ENCODE data around the gene VPS36. TPM values are rescaled to one million over a fixed set of nuclear protein-coding genes. Genes with fewer than 3 reads are reported as not detected.
A peak's percentile ranks its signal among the peaks of the same experiment; 100 is the strongest.

The VPS36 gene
- total RNA-seq, 1 experiment from 2014 or later: 19.2 TPM

DNA sequence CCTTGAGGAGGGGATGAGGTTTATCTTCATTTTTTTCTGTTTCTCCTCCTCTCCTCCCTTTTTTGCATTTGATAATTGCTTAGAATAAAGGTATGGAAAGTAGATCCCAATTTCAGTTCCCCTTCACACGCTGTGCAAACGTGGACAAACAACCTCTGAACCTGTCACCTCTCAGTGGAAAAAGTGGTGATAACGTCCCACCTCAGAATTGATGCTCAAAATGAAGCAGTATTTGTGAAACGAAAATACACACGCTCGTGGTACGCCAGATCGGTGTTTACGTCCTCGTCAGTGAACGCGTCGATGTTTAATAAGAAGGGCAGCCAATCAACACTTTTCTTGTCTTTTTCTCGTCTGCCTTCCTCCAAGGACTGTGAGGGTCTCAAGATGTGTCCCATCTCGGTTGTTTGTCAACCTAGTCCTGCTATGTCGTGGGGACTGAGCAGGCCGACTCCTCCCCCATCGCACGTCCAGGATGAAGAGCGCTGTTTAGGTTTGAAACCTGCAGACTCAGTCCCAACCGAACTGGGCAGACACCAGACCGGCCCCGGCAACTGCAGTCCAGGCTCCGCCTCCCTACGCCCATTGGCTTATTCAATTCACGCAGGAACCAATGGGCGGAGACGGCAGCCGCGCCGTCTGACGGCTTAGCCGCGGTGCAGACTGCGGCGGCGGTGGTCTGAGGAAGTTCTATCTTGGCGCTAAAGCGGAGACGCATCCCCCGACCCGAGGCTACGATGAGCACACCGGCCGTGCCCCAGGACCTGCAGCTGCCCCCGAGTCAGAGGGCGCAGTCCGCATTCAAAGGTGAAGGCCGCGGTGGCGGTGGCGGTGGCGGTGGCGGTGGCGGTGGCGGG, 4.6 kb upstream of the VPS36 start, which contains the start of gene CKAP2:
TSS of gene CKAP2 (plus strand) at position 659 of the 857 bp plus-strand sequence. CDS start at position 738, 79 bp downstream.
- Mint-ChIP-seq H3K36me3 (peaks cover 29% of the 10 kb centered on the region), H3K9me3 (no peaks in the 10 kb centered on the region), H3K27me3 (ENCODE audit: low read depth) (no peaks in the 10 kb centered on the region), H3K4me3 (peak within 1 kb of the TSS; percentile 92), H3K4me1 (peaks cover 20% of the 10 kb centered on the region), H3K27ac (peak within 1 kb of the TSS; percentile 98)
- ATAC-seq (peak; percentile 91), DNase-seq (ENCODE audit: low spot score) (peak; percentile 93)
- ChIA-PET POLR2A (no interaction called here), CTCF (no interaction called here)
- TF ChIP-seq, protein P1, sequence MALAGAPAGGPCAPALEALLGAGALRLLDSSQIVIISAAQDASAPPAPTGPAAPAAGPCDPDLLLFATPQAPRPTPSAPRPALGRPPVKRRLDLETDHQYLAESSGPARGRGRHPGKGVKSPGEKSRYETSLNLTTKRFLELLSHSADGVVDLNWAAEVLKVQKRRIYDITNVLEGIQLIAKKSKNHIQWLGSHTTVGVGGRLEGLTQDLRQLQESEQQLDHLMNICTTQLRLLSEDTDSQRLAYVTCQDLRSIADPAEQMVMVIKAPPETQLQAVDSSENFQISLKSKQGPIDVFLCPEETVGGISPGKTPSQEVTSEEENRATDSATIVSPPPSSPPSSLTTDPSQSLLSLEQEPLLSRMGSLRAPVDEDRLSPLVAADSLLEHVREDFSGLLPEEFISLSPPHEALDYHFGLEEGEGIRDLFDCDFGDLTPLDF (CRISPR knock-in tag; IDR thresholded peaks at IDR 0.05): peak; percentile 27; the same call in 1 of the 2 replicates
- TF ChIP-seq KAT7 (CRISPR knock-in tag; IDR thresholded peaks at IDR 0.05; ENCODE audit: borderline replicate concordance) (peak; percentile 82), ZBTB21 (CRISPR knock-in tag; IDR thresholded peaks at IDR 0.05; ENCODE audit: borderline replicate concordance) (peak; percentile 67; the same call in 1 of the 2 replicates), SMAD3 (CRISPR knock-in tag; IDR thresholded peaks at IDR 0.05; ENCODE audit: borderline replicate concordance) (peak; percentile 69; the same call in 1 of the 2 replicates), SP1 (CRISPR knock-in tag; conservative IDR thresholded peaks at IDR 0.05) (peak; percentile 64), ZNF121 (CRISPR knock-in tag; IDR thresholded peaks at IDR 0.05) (peak; percentile 98), ZNF396 (CRISPR knock-in tag; IDR thresholded peaks at IDR 0.05; ENCODE audit: borderline replicate concordance) (no peak), CREM (CRISPR knock-in tag; IDR thresholded peaks at IDR 0.05) (no peak), NFYB (CRISPR knock-in tag; conservative IDR thresholded peaks at IDR 0.05; ENCODE audit: low read depth) (peak; percentile 91), RELA (CRISPR knock-in tag; IDR thresholded peaks at IDR 0.05; ENCODE audit: borderline replicate concordance) (peak; percentile 66; the same call in 1 of the 2 replicates), NFATC4 (CRISPR knock-in tag; IDR thresholded peaks at IDR 0.05) (no peak), ATF1 (CRISPR knock-in tag; IDR thresholded peaks at IDR 0.05) (0 out of 2 replicates have a peak, but pooled peaks have one; percentile 20), ZNF219 (CRISPR knock-in tag; IDR thresholded peaks at IDR 0.05; ENCODE audit: borderline replicate concordance) (no peak), MYBL2 (CRISPR knock-in tag; IDR thresholded peaks at IDR 0.05) (peak; percentile 99), MLX (CRISPR knock-in tag; IDR thresholded peaks at IDR 0.05) (no peak), MAX (CRISPR knock-in tag; IDR thresholded peaks at IDR 0.05) (peak; percentile 9; the same call in 1 of the 2 replicates), FOXP1 (CRISPR knock-in tag; IDR thresholded peaks at IDR 0.05; ENCODE audit: borderline replicate concordance) (peak; percentile 88; the same call in 1 of the 2 replicates), FOXK1 (CRISPR knock-in tag; IDR thresholded peaks at IDR 0.05) (peak; percentile 88), ETV6 (CRISPR knock-in tag; IDR thresholded peaks at IDR 0.05) (peak; percentile 63; the same call in 1 of the 2 replicates), ESRRA (CRISPR knock-in tag; IDR thresholded peaks at IDR 0.05; ENCODE audit: borderline replicate concordance) (peak; percentile 73; the same call in 1 of the 2 replicates)
- TF ChIP-seq, protein P2, sequence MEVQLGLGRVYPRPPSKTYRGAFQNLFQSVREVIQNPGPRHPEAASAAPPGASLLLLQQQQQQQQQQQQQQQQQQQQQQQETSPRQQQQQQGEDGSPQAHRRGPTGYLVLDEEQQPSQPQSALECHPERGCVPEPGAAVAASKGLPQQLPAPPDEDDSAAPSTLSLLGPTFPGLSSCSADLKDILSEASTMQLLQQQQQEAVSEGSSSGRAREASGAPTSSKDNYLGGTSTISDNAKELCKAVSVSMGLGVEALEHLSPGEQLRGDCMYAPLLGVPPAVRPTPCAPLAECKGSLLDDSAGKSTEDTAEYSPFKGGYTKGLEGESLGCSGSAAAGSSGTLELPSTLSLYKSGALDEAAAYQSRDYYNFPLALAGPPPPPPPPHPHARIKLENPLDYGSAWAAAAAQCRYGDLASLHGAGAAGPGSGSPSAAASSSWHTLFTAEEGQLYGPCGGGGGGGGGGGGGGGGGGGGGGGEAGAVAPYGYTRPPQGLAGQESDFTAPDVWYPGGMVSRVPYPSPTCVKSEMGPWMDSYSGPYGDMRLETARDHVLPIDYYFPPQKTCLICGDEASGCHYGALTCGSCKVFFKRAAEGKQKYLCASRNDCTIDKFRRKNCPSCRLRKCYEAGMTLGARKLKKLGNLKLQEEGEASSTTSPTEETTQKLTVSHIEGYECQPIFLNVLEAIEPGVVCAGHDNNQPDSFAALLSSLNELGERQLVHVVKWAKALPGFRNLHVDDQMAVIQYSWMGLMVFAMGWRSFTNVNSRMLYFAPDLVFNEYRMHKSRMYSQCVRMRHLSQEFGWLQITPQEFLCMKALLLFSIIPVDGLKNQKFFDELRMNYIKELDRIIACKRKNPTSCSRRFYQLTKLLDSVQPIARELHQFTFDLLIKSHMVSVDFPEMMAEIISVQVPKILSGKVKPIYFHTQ (CRISPR knock-in tag; IDR thresholded peaks at IDR 0.05): no peak
- TF ChIP-seq, protein P3, sequence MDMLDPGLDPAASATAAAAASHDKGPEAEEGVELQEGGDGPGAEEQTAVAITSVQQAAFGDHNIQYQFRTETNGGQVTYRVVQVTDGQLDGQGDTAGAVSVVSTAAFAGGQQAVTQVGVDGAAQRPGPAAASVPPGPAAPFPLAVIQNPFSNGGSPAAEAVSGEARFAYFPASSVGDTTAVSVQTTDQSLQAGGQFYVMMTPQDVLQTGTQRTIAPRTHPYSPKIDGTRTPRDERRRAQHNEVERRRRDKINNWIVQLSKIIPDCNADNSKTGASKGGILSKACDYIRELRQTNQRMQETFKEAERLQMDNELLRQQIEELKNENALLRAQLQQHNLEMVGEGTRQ (CRISPR knock-in tag; IDR thresholded peaks at IDR 0.05): 0 out of 2 replicates have a peak, but pooled peaks have one; percentile 18

Data from WTC11 (cell line).